Spleen (tissue), 7 donors: ENCODE data around the gene SNAI1.

Experiments used
- POLR2A ChIP-seq, 3 donors: fragments of 450-650 bp; IDR thresholded peaks; one replicate each; pipeline ENCODE4 v1.5.1; 2017; ENCODE audit warnings: antibody characterized with exemption in 3 of 3, mild to moderate bottlenecking in 1 of 3
- POLR2AphosphoS5 ChIP-seq, 3 donors: sonication (generic); formaldehyde crosslinking; IDR thresholded peaks; one replicate each; pipeline ENCODE4 v1.5.1; 2017; ENCODE audit warnings: antibody characterized with exemption in 3 of 3
- TF ChIP-seq, protein P1 (sequence below), 11 experiments: fragments of 200-600 bp in 7 of 11; fragments of 450-650 bp in 4 of 11; sonication (generic) in 4 of 11; IDR thresholded peaks in 8 of 11; conservative IDR thresholded peaks in 3 of 11; 1 replicate in 7 of 11; 2 replicates in 4 of 11; pipeline versions ENCODE4 v1.4.0 to v1.8.0; 2016 to 2021; ENCODE audit warnings: antibody characterized with exemption in 11 of 11, inconsistent platforms in 4 of 11, mild to moderate bottlenecking in 1 of 11
- donor health status: DM: no; HTN: no; CAD: no; lungs with moderate emphysema.
- donor health status: DM: no; HTN: no; CAD: no.
- donor health status: DM: no; HTN: no; CAD: no.

DNA sequence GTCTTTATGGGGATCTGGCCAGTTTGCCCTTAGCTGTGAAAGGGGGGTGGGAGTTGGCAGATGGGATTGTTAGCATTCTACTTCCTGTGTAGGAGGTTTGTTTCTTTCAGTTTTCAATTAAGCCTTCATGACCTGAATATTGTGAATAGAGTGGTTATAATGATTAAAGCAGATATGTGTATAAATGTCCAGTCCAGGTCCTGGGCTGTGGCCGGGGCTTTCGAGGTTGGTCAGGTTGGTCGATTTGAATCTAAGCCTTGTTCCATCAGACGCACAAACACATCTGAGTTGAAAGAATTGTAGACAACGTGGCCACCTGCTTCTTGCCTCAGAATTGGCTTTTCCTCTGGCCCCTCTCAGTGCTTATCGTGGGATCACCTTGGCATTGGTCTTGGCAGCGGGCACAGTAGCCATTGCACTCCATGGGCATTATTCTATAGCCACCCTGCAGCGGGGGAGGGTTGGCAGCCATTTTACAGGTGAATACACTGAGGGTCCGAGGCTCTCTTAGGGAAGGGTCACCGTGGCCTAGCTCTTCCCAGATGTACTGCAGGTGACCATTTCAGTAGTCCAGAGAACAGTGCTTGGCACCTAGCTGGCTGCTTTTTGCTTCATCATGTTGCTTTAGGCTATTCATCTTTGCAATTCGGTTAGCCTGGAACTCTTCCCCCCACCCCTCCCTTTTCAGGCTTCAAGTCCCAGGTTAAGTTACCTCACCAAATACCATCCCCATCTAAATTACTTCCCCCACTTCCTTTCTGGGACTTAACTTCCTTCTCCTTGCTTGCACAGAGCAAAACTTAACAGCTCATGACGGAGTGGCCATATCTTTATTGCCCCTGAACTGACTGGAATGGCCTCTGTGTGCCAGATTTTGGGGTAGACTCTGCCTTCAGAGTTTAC, 45.5 kb upstream of the SNAI1 start:
- TF ChIP-seq, protein P1, sequence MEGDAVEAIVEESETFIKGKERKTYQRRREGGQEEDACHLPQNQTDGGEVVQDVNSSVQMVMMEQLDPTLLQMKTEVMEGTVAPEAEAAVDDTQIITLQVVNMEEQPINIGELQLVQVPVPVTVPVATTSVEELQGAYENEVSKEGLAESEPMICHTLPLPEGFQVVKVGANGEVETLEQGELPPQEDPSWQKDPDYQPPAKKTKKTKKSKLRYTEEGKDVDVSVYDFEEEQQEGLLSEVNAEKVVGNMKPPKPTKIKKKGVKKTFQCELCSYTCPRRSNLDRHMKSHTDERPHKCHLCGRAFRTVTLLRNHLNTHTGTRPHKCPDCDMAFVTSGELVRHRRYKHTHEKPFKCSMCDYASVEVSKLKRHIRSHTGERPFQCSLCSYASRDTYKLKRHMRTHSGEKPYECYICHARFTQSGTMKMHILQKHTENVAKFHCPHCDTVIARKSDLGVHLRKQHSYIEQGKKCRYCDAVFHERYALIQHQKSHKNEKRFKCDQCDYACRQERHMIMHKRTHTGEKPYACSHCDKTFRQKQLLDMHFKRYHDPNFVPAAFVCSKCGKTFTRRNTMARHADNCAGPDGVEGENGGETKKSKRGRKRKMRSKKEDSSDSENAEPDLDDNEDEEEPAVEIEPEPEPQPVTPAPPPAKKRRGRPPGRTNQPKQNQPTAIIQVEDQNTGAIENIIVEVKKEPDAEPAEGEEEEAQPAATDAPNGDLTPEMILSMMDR (IDR thresholded peaks at IDR 0.05 in 8 of 11, conservative IDR thresholded peaks at IDR 0.05 in 3 of 11), result no peak
- TF ChIP-seq POLR2AphosphoS5 (IDR thresholded peaks at IDR 0.05) (no peak), POLR2A (IDR thresholded peaks at IDR 0.05) (no peak)
